Lung (tissue), 12 donors: ENCODE measurements around the gene GLB1L. TPM values are rescaled to one million over a fixed set of nuclear protein-coding genes. Genes with fewer than 3 reads are reported as not detected.

Experiments
- ATAC-seq: fragments of 200-7000 bp; cut with Tn5 transposase; one replicate; pipeline ENCODE4 v1.9.1; 2020; ENCODE audit warnings: moderate number of reproducible peaks; ENCODE audit not compliant: insufficient read depth, low FRiP score
- DNase-seq, 3 donors: peaks; one replicate each; pipeline ENCODE4 v3.0.0-alpha.2; 2013 to 2017
- H3K27ac ChIP-seq, 2 donors: one replicate each; pipeline ENCODE4 v1.5.1; 2013; ENCODE audit warnings: mild to moderate bottlenecking in 2 of 2, moderate library complexity in 2 of 2, control low read depth in 1 of 2, inconsistent platforms in 1 of 2, low read depth in 1 of 2, low read length in 1 of 2
- H3K27me3 ChIP-seq, 3 donors: one replicate each; pipeline ENCODE4 v1.5.1; 2013; ENCODE audit warnings: low read length in 2 of 3; ENCODE audit not compliant: control insufficient read depth in 3 of 3, insufficient read depth in 3 of 3
- H3K36me3 ChIP-seq, 4 donors: one replicate each; pipeline ENCODE4 v1.5.1; 2013; ENCODE audit warnings: low read length in 4 of 4, mild to moderate bottlenecking in 1 of 4, moderate library complexity in 1 of 4; ENCODE audit not compliant: control insufficient read depth in 4 of 4, insufficient read depth in 4 of 4
- H3K4me1 ChIP-seq, 5 donors: one replicate each; pipeline ENCODE4 v1.5.1; 2013; ENCODE audit warnings: low read length in 5 of 5, mild to moderate bottlenecking in 2 of 5, moderate library complexity in 1 of 5; ENCODE audit not compliant: control insufficient read depth in 5 of 5, insufficient read depth in 5 of 5
- H3K4me3 ChIP-seq: one replicate; pipeline ENCODE4 v1.5.1; 2013; ENCODE audit warnings: mild to moderate bottlenecking, control low read depth, moderate library complexity
- H3K9ac ChIP-seq, 2 donors: one replicate each; pipeline ENCODE4 v1.5.1; 2013; ENCODE audit warnings: low read length in 2 of 2, control low read depth in 1 of 2; ENCODE audit not compliant: insufficient read depth in 1 of 2
- H3K9me3 ChIP-seq, 4 donors: one replicate each; pipeline ENCODE4 v1.5.1; 2013; ENCODE audit warnings: low read length in 3 of 4, mild to moderate bottlenecking in 1 of 4, moderate library complexity in 1 of 4; ENCODE audit not compliant: control insufficient read depth in 4 of 4, insufficient read depth in 3 of 4
- WGBS, 2 donors: extraction: QIAGEN DNeasy Blood & Tissue Kit; methylation state at CpG; one replicate each; pipeline ENCODE4 v1.1.7; 2013; 5-methylcytosine and 5-hydroxymethylcytosine counted together
- polyA plus RNA-seq, 2 donors: library from polyadenylated mRNA; stranded (reverse); fragments of 200-250 nt; gene quantifications; one replicate each; pipeline ENCODE4 v1.2.1, GENCODE V29; 2013
- total RNA-seq, 2 donors: library from RNA; depleted of rRNA in 1 of 2; stranded (reverse); fragments of >200 nt in 1 of 2; gene quantifications; one replicate each; pipeline ENCODE4 v1.2.1, GENCODE V29; 2014 to 2021
- TF ChIP-seq, protein P1 (sequence below): IDR thresholded peaks from 2 replicates; pipeline ENCODE4 v1.5.1; 2012; ENCODE audit warnings: mild to moderate bottlenecking; ENCODE audit errors: control extremely low read depth, extremely low read depth
- donor health status: control.
- donor health status: control.
- donor health status: Bipolar disorder and iron deficiency.
- donor health status: healthy.
- donor health status: DM: yes; HTN: yes; CAD: no.

The GLB1L gene
- total and polyA plus RNA-seq, 4 donors, result 7.5 to 18.7 (median 13.6) TPM

DNA sequence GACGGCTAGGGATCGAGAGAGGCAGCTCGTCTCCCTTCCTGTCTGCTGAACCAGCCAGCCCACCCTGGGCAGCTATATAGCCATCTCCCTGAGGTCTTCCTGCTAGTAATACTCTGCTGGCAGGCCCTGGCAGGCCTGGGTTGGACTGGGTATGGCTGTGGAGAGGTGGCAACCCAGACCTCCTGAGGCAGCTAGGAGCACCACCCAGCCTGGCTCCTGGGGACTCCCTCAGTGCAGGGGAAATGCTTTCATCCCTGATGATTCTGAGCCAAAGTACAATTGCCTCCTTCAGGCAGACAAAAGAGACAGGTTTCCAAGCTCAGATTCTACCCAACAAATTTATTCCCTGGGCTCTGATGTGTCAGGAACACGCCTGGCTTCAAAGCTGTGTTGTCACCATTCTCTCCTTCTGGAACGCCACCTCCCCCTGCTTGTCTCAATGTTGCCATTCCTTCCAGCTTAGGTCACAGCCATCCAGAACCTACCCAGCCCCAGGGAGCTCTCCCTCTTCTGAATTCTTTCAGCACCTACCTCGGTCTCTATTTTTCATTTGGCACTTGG is 29.2 kb upstream of the GLB1L start:
- H3K9ac ChIP-seq, result peak overlapping the region in 1 of 2 donors; percentile 23
- H3K9me3 ChIP-seq, result peaks cover 0 to 2% (median 0%) of the 10 kb centered on the region in 4 donors
- no peak overlapping the region for H3K4me3 ChIP-seq
- peaks cover 5 to 12% (median 9%) of the 10 kb centered on the region in 5 donors for H3K4me1 ChIP-seq
- DNase-seq, result peak; percentile 51 to 72 (median 65)
- H3K36me3 ChIP-seq, result no peaks in the 10 kb centered on the region
- H3K27ac ChIP-seq, result peak overlapping the region; percentile 79 to 84
- TF ChIP-seq, protein P1, sequence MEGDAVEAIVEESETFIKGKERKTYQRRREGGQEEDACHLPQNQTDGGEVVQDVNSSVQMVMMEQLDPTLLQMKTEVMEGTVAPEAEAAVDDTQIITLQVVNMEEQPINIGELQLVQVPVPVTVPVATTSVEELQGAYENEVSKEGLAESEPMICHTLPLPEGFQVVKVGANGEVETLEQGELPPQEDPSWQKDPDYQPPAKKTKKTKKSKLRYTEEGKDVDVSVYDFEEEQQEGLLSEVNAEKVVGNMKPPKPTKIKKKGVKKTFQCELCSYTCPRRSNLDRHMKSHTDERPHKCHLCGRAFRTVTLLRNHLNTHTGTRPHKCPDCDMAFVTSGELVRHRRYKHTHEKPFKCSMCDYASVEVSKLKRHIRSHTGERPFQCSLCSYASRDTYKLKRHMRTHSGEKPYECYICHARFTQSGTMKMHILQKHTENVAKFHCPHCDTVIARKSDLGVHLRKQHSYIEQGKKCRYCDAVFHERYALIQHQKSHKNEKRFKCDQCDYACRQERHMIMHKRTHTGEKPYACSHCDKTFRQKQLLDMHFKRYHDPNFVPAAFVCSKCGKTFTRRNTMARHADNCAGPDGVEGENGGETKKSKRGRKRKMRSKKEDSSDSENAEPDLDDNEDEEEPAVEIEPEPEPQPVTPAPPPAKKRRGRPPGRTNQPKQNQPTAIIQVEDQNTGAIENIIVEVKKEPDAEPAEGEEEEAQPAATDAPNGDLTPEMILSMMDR, result no peak
- no peak for ATAC-seq
- WGBS, 2 donors, result 44 to 70% methylated on average over 6 of the region's 6 CpGs
- H3K27me3 ChIP-seq, result no peaks in the 10 kb centered on the region

- Histone ChIP-seq H3K27me3 (no peaks in the 10 kb centered on the region), H3K27ac (peak overlapping the region; percentile 79 to 84), H3K9me3 (peaks cover 0 to 2% (median 0%) of the 10 kb centered on the region in 4 donors), H3K4me3 (no peak overlapping the region), H3K4me1 (peaks cover 5 to 12% (median 9%) of the 10 kb centered on the region in 5 donors), H3K36me3 (no peaks in the 10 kb centered on the region), H3K9ac (no peak overlapping the region)
- WGBS, 2 donors, result 69 to 88% methylated on average over 3 of the region's 3 CpGs
- TF ChIP-seq, protein P1, result no peak
- DNase-seq, result no peak
- peak; percentile 17 for ATAC-seq
Measured at GRCh38 chr2:219273937-219274336, 28.7 kb upstream of the GLB1L start.

- no peak for DNase-seq
- TF ChIP-seq, protein P1, result no peak
- peaks cover under 1 to 4% (median 3%) of the 10 kb centered on the region in 5 donors for H3K4me1 ChIP-seq
- WGBS, 2 donors, result 77 to 80% methylated on average over 2 of the region's 2 CpGs
- no peaks in the 10 kb centered on the region for H3K36me3 ChIP-seq
- peaks cover 0 to 2% (median 0%) of the 10 kb centered on the region in 4 donors for H3K9me3 ChIP-seq
- H3K9ac ChIP-seq, result no peak overlapping the region
- H3K27ac ChIP-seq, result peak overlapping the region in 1 of 2 donors; percentile 79
- ATAC-seq, result no peak
- no peak overlapping the region for H3K4me3 ChIP-seq
- H3K27me3 ChIP-seq, result no peaks in the 10 kb centered on the region
Measured at GRCh38 chr2:219272995-219273394, 27.8 kb upstream of the GLB1L start.
